ENCODE results near the gene NPC1. TPM values are rescaled to one million over a fixed set of nuclear protein-coding genes. Genes with fewer than 3 reads are reported as not detected.

NPC1 gene
- total RNA-seq, 1 donor from 2014 or later: 24.1 TPM

DNA sequence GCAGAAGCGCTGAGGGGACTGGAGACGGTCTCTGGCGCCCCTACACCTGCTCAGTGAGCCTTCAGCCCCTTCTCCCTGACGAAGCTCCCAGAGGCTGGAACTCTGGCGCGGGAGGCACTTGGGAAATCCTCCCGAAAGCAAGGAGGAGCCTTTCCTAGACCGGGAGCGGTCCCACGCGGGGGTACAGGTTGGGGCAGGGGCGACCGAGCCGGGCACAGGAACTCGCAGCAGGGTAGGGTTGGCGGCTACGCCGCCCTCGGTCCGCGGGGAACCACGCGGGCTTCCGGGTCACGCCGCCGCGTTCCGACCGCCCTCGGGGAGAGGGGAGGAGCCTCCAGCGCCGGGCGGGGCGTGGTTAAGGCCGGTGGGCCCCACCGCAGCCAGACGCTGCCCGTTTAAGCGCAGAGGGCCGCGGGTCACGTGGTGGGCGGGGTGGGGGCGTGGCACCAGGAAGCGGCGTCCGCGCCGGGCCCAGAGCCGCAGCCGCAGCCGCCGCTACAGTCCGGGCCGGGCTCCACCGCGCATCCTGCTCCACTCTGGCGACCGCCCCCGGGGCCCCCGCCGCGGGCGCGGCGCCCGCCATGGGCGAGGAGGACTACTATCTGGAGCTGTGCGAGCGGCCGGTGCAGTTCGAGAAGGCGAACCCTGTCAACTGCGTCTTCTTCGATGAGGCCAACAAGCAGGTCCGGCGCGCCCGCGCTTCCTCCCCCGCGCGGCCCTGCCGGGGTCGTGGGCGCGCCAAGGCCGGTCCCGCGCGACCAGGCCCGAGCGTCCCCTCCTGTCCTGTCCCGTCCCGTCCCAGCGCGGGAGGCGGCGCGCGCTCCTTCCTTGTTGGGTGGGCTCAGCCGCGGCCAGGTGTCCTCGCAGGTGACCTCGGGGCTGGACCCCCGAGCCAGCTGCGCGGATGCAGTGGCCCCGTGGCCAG is 83.0 kb downstream of the NPC1 start, which contains the start of gene RMC1:
Gene RMC1, plus strand, starts transcription at position 474 of the 925 bp plus-strand sequence. Its CDS starts 108 bp downstream, at position 582.
- Mint-ChIP-seq H3K27me3 (ENCODE audit: unreplicated experiment) (peaks cover 14% of the 10 kb centered on the region), H3K9me3 (ENCODE audit: unreplicated experiment) (no peaks in the 10 kb centered on the region), H3K36me3 (ENCODE audit: low read depth, unreplicated experiment) (peaks cover 11% of the 10 kb centered on the region), H3K4me1 (ENCODE audit: unreplicated experiment) (peaks cover 5% of the 10 kb centered on the region), H3K27ac (ENCODE audit: unreplicated experiment) (peak within 1 kb of the TSS; percentile 2), H3K4me3 (ENCODE audit: unreplicated experiment) (peak within 1 kb of the TSS; percentile 95)
- peak; percentile 97 for DNase-seq (ENCODE audit: low spot score)
- TF ChIP-seq CTCF (IDR thresholded peaks at IDR 0.05; ENCODE audit: unreplicated experiment): no peak

GRCh38 chr18:23502516-23503037 is 83.7 kb downstream of the NPC1 start:
- peaks cover 14% of the 10 kb centered on the region for H3K27me3 Mint-ChIP-seq (ENCODE audit: unreplicated experiment)
- DNase-seq (ENCODE audit: low spot score): no peak
- peaks cover 4% of the 10 kb centered on the region for H3K36me3 Mint-ChIP-seq (ENCODE audit: low read depth, unreplicated experiment)
- no peak for TF ChIP-seq CTCF (IDR thresholded peaks at IDR 0.05; ENCODE audit: unreplicated experiment)
- H3K4me3 Mint-ChIP-seq (ENCODE audit: unreplicated experiment): peak overlapping the region; percentile 90
- peak overlapping the region; percentile 2 for H3K27ac Mint-ChIP-seq (ENCODE audit: unreplicated experiment)
- no peaks in the 10 kb centered on the region for H3K9me3 Mint-ChIP-seq (ENCODE audit: unreplicated experiment)
- H3K4me1 Mint-ChIP-seq (ENCODE audit: unreplicated experiment): peaks cover 5% of the 10 kb centered on the region

DNA sequence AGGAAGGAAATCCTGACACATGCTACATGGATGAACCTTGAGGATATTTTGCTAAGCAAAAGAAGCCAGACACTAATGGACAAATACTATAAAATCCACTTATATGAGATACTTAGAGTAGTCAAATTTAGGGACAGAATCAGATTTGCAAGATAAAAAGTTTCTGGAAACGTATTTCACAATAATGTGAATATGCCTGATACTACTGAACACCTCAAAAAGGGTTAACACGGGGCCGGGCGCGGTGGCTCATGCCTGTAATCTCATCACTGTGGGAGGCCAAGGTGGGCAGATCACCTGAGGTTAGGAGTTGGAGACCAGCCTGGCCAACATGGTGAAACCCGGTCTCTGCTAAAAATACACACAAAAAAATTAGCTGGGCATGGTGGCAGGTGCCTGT is 84.7 kb downstream of the NPC1 start:
- no peak overlapping the region for H3K4me3 Mint-ChIP-seq (ENCODE audit: unreplicated experiment)
- TF ChIP-seq CTCF (IDR thresholded peaks at IDR 0.05; ENCODE audit: unreplicated experiment): no peak
- H3K27me3 Mint-ChIP-seq (ENCODE audit: unreplicated experiment): peaks cover 14% of the 10 kb centered on the region
- DNase-seq (ENCODE audit: low spot score): no peak
- H3K4me1 Mint-ChIP-seq (ENCODE audit: unreplicated experiment): peaks cover 5% of the 10 kb centered on the region
- H3K9me3 Mint-ChIP-seq (ENCODE audit: unreplicated experiment): no peaks in the 10 kb centered on the region
- no peak overlapping the region for H3K27ac Mint-ChIP-seq (ENCODE audit: unreplicated experiment)
- no peaks in the 10 kb centered on the region for H3K36me3 Mint-ChIP-seq (ENCODE audit: low read depth, unreplicated experiment)

DNA sequence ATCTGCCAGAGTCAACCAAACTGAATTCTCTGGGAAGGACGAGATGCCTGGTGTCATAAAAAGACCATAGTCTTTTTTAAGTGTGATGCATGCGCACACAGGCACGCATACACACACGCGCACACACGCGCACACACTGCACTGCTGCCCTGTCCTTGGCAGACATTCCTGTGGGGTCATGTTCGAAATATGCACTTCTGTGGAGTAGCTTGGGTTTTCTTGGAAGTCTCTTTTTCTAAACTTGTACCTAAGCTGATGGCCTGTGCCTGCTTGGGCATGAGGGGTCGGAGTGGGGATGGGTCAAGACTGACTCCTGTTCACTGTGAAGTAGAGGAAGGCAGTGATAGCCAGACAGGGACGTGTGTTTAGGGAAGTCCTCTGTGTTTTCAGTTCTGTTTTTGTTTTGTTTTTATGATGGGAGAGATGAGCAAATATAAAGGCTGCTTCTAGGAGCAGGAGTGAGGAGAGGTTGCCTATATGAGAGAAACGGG is 87.0 kb downstream of the NPC1 start:
- DNase-seq (ENCODE audit: low spot score): no peak
- H3K4me1 Mint-ChIP-seq (ENCODE audit: unreplicated experiment): peaks cover 4% of the 10 kb centered on the region
- no peak overlapping the region for H3K27ac Mint-ChIP-seq (ENCODE audit: unreplicated experiment)
- no peaks in the 10 kb centered on the region for H3K36me3 Mint-ChIP-seq (ENCODE audit: low read depth, unreplicated experiment)
- peaks cover 9% of the 10 kb centered on the region for H3K27me3 Mint-ChIP-seq (ENCODE audit: unreplicated experiment)
- no peaks in the 10 kb centered on the region for H3K9me3 Mint-ChIP-seq (ENCODE audit: unreplicated experiment)
- no peak for TF ChIP-seq CTCF (IDR thresholded peaks at IDR 0.05; ENCODE audit: unreplicated experiment)
- H3K4me3 Mint-ChIP-seq (ENCODE audit: unreplicated experiment): no peak overlapping the region

GRCh38 chr18:23498877-23499276 is 87.4 kb downstream of the NPC1 start:
- no peak overlapping the region for H3K4me3 Mint-ChIP-seq (ENCODE audit: unreplicated experiment)
- H3K4me1 Mint-ChIP-seq (ENCODE audit: unreplicated experiment): peaks cover 2% of the 10 kb centered on the region
- H3K27me3 Mint-ChIP-seq (ENCODE audit: unreplicated experiment): peaks cover 9% of the 10 kb centered on the region
- TF ChIP-seq CTCF (IDR thresholded peaks at IDR 0.05; ENCODE audit: unreplicated experiment): peak; percentile 77
- H3K9me3 Mint-ChIP-seq (ENCODE audit: unreplicated experiment): no peaks in the 10 kb centered on the region
- no peak overlapping the region for H3K27ac Mint-ChIP-seq (ENCODE audit: unreplicated experiment)
- peak; percentile 65 for DNase-seq (ENCODE audit: low spot score)
- no peaks in the 10 kb centered on the region for H3K36me3 Mint-ChIP-seq (ENCODE audit: low read depth, unreplicated experiment)

All from endothelial cell (in vitro differentiated cells).